SK-N-SH treated with all-trans-retinoic acid at 6 μM for 48 hours (cell line): Measurements from ENCODE around the gene C1QTNF4.

Experiments used
- CREB5 ChIP-seq: fragments of 250-450 bp; sonication (Bioruptor Pico); IDR thresholded peaks from 2 replicates; pipeline ENCODE4 v1.5.1; 2020; ENCODE audit warnings: low read depth, mild to moderate bottlenecking, moderate library complexity
- PATZ1 ChIP-seq: fragments of 250-450 bp; sonication (Bioruptor Pico); IDR thresholded peaks from 2 replicates; pipeline ENCODE4 v1.8.0; 2020; ENCODE audit warnings: mild to moderate bottlenecking, moderate library complexity, borderline replicate concordance
- RARB ChIP-seq: fragments of 250-450 bp; sonication (Bioruptor Pico); IDR thresholded peaks from 2 replicates; pipeline ENCODE4 v1.8.0; 2021; ENCODE audit warnings: mild to moderate bottlenecking, moderate library complexity
- ZNF565 ChIP-seq: fragments of 450-650 bp; formaldehyde crosslinking; conservative IDR thresholded peaks from 2 replicates; pipeline ENCODE4 v1.5.0; 2020; ENCODE audit warnings: low read depth, mild to moderate bottlenecking, moderate library complexity

- no peak for TF ChIP-seq PATZ1 (CRISPR knock-in tag)
- no peak for TF ChIP-seq CREB5 (CRISPR knock-in tag)
- TF ChIP-seq RARB: no peak
- no peak for TF ChIP-seq ZNF565 (CRISPR knock-in tag)
These were observed 818 bp upstream of the C1QTNF4 start for GRCh38 chr11:47595029-47595428.
